Effector memory CD8-positive, alpha-beta T cell (primary cell): ENCODE data around the gene PARD6G.
"Not testable (repeated sequence)": the region's sequence is repeated elsewhere in the genome, so short reads cannot be mapped to it uniquely, and the experiment has no call there.

ENCODE experiments used
- ATAC-seq: fragments of 150-1000 bp; cut with Tn5 transposase; replicated peaks from 2 replicates; pipeline ENCODE4 v1.10.0; 2021; ENCODE audit warnings: mild to moderate bottlenecking, moderate library complexity
- DNase-seq, 3 experiments: peaks; one replicate each; pipeline ENCODE4 v3.0.0; 2021
- H3K27ac Mint-ChIP-seq, 2 donors: one replicate each; pipeline ENCODE4 v1.8.0; 2022; ENCODE audit warnings: mild to moderate bottlenecking in 2 of 2, mixed read lengths in 2 of 2, moderate library complexity in 2 of 2
- H3K27me3 Mint-ChIP-seq, 2 donors: one replicate each; pipeline ENCODE4 v1.8.0; 2022; ENCODE audit warnings: mixed read lengths in 2 of 2
- H3K36me3 Mint-ChIP-seq: one replicate; pipeline ENCODE4 v1.8.0; 2022; ENCODE audit warnings: mild to moderate bottlenecking, moderate library complexity, mixed read lengths; ENCODE audit not compliant: insufficient read depth
- H3K4me1 Mint-ChIP-seq, 2 donors: one replicate each; pipeline ENCODE4 v1.8.0; 2022; ENCODE audit warnings: low read depth in 2 of 2, mixed read lengths in 2 of 2
- H3K4me3 Mint-ChIP-seq, 2 donors: one replicate each; pipeline ENCODE4 v1.8.0; 2022; ENCODE audit warnings: mild to moderate bottlenecking in 2 of 2, mixed read lengths in 2 of 2, moderate library complexity in 2 of 2
- H3K9me3 Mint-ChIP-seq, 2 donors: one replicate each; pipeline ENCODE4 v1.8.0; 2022; ENCODE audit warnings: mixed read lengths in 2 of 2

Gene PARD6G

DNA sequence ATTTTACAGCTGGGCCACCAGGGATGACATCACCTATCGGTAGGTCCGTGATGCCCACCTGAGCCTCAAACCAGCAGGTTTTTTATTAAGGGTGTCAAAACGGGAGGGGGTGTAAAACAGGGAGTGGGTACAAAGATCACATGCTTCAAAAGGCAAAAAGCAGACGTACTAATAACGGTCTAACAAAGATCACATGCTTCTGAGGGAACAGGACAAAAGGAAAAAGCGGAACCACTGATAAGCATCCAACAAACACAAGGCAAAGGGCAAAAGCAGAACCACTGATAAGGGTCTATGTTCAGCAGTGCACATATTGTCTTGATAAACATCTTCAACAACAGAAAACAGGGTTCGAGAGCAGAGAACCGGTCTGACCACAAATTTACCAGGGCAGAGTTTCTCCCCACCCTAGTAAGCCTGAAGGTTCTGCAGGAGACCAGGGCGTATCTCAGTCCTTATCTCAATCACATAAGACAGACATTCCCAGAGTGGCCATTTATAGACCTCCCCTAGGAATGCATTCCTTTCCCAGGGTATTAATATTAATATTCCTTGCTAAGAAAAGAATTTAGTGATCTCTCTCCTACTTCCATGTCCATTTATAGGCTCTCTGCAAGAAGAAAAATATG lies 82.5 kb downstream of the PARD6G start:
- not testable (repeated sequence) for H3K4me1 Mint-ChIP-seq, DNase-seq, H3K4me3 Mint-ChIP-seq, H3K27ac Mint-ChIP-seq, ATAC-seq, H3K36me3 Mint-ChIP-seq
- peaks cover 20 to 53% of the 10 kb centered on the region in 2 donors for H3K27me3 Mint-ChIP-seq
- peaks cover 7 to 17% of the 10 kb centered on the region in 2 donors for H3K9me3 Mint-ChIP-seq

DNA sequence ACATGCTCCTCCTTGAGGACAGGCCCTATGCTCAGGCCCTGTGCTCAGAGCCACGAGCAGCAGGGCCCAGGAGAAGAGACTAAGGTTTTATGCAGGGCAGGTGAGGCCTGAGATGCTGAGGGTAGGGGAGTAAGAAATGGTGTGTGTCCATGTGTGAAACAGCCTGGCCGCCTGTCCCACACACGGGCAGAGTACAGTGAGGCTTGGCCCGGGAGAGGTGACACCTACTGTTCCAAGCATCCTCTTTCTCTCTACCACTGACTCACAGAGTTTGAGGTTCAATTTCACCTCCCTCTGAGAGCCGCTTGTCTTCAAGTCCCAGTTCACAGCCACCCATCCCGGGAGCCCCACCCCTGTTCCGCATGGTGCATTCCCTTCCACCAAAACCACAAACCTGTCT lies 84.1 kb downstream of the PARD6G start:
- DNase-seq (no peak), ATAC-seq (no peak)
- Mint-ChIP-seq H3K4me3 (no peak overlapping the region), H3K27ac (no peak overlapping the region), H3K4me1 (peaks cover 0 to 1% of the 10 kb centered on the region in 2 donors), H3K36me3 (peaks cover 8% of the 10 kb centered on the region), H3K27me3 (peaks cover 20 to 45% of the 10 kb centered on the region in 2 donors), H3K9me3 (peaks cover 7 to 17% of the 10 kb centered on the region in 2 donors)

DNA sequence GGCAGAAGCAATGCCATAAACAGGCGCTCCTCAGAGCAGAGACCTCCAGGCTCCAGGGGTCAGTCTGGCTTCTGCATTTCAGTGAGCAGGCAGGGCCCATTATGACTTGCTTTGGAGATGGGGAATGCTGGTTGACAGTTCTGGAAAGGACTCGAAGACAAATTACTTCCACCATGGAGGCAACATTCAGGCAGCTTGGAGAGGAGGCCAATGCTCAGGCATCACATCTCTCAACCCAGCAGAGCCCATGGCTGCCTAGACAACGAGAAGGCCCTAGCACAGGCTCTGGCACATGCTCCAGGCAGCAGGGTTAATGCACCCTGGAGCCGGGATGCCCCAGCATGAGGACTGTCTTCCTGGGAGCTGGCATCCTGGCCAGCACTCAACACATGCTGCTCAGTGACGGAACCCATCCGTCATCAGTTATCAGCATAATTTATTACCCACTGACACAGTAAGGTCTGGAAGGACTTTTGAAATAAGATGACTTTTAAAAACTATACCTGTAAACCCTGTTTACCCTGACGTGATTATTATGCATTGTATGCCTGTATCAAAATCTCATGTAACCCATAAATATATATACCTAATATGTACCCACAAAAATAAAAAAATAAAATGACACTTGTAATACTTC lies 85.4 kb downstream of the PARD6G start:
- Mint-ChIP-seq H3K9me3 (peaks cover 7 to 17% of the 10 kb centered on the region in 2 donors), H3K4me1 (peaks cover 0 to 1% of the 10 kb centered on the region in 2 donors), H3K4me3 (no peak overlapping the region), H3K27ac (no peak overlapping the region), H3K36me3 (peaks cover 8% of the 10 kb centered on the region), H3K27me3 (peaks cover 20 to 37% of the 10 kb centered on the region in 2 donors)
- no peak for ATAC-seq
- no peak for DNase-seq

DNA sequence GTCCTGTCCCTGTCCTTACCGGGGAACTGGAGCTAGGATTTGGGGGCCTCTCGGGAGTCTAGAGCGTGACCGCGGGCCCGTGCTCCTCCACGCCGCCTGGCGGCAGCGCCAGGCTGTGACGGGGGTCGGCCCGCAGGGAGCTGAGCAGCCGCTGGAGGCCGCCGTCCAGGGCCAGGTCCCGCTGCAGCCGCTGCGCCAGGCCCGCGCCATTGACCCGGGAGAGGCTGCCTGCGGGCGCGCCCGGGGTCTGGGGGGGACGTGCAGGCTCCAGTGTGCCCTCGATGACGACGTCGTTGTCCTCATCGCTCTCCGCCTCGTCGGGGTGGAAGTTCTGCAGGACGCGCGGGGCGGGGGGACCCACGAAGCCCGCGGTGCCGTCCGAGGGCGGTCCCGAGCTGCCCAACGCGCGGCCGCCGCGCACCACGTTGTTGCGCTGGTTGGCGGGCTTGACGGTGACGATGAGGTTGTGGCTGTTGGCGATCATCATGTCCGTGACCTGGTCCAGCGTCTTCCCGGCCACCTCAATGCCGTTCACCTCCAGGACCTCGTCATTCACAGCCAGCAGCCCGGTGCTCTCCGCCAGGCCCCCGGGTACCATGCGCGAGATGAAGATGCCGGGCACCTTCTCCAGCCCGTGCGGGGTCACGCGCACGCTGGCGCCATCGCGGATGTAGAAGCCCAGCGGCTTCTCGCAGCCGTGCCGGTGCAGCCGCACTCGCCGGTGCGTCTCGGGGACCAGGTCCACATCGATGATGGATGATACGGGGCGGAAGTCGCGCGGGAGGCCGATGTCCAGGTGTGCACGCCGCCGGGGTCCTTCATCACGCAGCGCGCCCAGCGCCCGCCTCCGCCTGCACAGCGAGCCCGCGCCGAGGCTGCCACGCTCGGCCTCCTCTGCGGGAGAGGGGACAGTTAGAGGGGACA lies 87.3 kb downstream of the PARD6G start:
- peaks cover 20 to 32% of the 10 kb centered on the region in 2 donors for H3K27me3 Mint-ChIP-seq
- H3K9me3 Mint-ChIP-seq = peaks cover 2 to 12% of the 10 kb centered on the region in 2 donors
- DNase-seq = peak; percentile 21 to 54 (median 38)
- H3K4me1 Mint-ChIP-seq = peaks cover 0 to 1% of the 10 kb centered on the region in 2 donors
- H3K4me3 Mint-ChIP-seq = peak overlapping the region; percentile 17 to 53
- no peak overlapping the region for H3K27ac Mint-ChIP-seq
- H3K36me3 Mint-ChIP-seq = peaks cover 8% of the 10 kb centered on the region
- ATAC-seq = peak; percentile 93

DNA sequence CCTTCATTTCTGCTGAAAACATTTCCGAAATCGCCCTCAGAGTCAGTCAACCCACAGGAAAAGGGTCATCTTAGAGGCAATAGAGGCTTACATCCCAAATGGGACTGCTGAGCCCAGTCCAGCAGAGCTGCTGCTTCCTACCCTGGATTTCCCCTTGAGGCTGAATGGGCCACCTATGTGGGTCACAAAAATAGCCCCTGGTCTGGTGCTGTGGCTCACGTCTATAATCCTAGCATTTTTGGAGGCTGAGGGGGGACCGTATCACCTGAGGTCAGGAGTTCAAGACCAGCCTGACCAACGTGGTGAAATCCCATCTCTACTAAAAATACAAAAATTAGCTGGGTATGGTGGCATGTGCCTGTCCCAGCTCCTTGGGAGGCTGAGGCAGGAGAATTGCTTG lies 88.9 kb downstream of the PARD6G start:
- DNase-seq = no peak
- Mint-ChIP-seq H3K27me3 (peaks cover 6 to 31% of the 10 kb centered on the region in 2 donors), H3K4me3 (no peak overlapping the region), H3K9me3 (no peaks in the 10 kb centered on the region), H3K27ac (no peak overlapping the region), H3K4me1 (peaks cover 0 to 1% of the 10 kb centered on the region in 2 donors), H3K36me3 (peaks cover 5% of the 10 kb centered on the region)
- ATAC-seq = no peak

DNA sequence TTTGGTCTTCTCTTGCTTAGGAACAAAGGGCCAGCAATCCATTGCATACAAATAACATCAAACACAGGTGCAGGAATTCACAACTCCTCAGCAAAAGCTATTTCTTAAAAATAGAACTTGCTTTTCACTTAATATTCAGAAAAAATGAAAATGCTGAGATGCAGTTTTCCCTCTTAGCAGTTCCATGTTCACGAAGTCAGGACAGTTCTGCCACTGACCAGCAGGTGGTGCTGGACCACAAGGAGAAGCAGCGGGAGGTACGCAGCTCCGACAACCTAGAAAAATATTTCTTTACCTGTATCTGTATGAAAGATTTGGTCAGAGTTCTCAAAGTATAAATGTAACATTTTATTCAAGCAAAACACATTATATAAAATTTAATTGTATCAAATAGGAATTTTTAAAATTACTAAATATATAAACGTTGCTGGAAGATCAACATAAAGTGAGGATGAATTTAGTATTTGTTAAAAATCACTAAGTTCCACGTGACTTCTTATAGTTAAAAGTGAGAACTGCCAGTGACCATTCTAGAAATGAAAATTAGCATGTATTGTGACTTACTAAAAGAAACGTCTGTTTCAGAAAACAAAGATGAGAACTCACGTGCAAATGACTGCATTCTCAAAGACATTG lies 89.5 kb downstream of the PARD6G start:
- DNase-seq (peak; percentile 65 to 80 (median 66)), ATAC-seq (peak; percentile 57)
- Mint-ChIP-seq H3K9me3 (no peaks in the 10 kb centered on the region), H3K4me1 (peaks cover 0 to 1% of the 10 kb centered on the region in 2 donors), H3K27ac (no peak overlapping the region), H3K4me3 (no peak overlapping the region), H3K36me3 (peaks cover 4% of the 10 kb centered on the region), H3K27me3 (peaks cover 6 to 25% of the 10 kb centered on the region in 2 donors)

DNA sequence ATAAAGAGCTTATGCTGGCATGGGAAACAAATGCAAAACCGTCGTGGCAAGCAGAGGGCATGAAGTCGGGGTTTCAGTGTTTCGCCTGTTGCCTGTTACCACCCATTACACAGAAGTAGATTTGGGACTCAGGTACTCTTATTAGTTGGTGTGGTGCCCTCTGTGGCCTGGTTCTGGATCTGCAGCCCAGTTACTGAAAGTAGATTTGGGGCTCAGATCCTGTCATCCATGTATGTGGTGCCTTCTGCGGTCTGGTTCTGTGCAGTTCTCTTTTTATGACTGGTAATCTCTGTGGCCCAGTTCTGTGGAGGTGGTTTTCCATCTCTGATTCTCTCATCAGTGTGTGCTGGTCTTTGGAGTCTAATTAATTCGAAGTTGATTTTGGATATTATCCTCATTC lies 93.0 kb downstream of the PARD6G start:
- DNase-seq = peak in 2 of 3 experiments; percentile 11 to 36
- no peak overlapping the region for H3K4me3 Mint-ChIP-seq

DNA sequence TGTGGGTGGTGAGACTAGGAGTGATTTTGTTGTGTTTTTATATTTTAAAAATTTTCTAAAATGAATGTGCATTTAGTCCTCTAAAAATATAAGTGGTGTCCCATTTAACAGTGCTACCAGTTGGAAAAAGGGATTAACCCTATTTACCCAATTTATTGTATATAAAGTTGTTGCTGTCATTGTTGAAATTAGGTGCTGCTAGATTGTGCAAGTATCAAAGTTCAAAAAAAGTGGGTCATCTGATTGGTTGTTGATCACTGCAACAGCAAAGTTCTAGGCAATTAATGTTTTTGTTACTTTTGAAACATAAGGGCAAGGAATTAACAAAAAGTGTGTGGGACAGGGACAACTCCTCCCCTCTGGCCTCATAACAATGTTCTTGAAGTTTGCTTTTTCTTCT lies 97.6 kb downstream of the PARD6G start:
- H3K4me3 Mint-ChIP-seq = no peak overlapping the region

More for the DNA sequence above, 93.0 kb downstream of the PARD6G start:
- H3K4me1 Mint-ChIP-seq = no peaks in the 10 kb centered on the region
- H3K9me3 Mint-ChIP-seq = no peaks in the 10 kb centered on the region
- peaks cover 2% of the 10 kb centered on the region for H3K36me3 Mint-ChIP-seq
- H3K27ac Mint-ChIP-seq = no peak overlapping the region
- peak; percentile 65 for ATAC-seq
- peaks cover 0 to 10% of the 10 kb centered on the region in 2 donors for H3K27me3 Mint-ChIP-seq

DNA sequence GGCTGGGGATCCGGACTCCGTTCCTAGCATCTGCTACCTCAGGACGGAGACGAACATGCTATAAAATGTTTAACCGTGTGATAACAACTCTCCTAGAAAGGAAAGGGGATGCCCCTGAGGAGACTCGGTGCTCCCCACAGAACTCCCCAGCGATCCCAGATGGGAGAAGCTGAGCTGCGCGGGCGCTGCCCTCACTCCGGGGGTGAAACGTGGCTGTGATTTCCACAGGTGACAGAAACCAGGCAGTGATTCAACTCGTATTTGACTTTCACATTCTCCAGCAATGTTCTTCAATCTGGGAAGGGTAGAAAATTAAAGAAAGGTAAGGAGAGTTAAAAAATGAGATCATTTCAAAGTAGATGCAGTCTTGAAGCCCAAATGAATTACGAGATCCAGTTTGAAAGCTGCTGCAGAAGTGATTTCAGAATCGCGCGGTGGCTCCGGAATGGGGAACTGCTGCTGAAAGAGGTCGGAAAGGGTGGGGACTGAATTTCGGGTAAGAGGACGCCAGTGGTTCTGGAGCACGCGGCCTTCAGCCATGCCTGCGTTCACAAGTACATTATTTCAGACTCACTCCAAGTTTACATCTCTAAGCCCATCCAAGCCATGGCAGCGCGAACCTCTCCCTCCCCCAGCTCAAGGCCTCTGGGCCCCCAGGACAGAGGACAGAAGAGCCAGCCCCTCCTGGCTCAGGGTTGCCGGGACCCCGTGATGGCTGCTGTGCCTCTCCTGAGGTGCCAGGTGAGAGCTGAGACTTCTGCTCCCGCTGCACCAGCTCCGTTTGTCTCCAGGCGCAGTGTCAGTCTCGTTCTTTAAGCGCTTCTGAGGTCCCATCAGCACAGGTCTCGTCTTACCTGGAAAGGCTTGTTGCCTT lies 98.8 kb downstream of the PARD6G start:
- DNase-seq (no peak), ATAC-seq (no peak)
- no peak overlapping the region for H3K27ac Mint-ChIP-seq
- H3K9me3 Mint-ChIP-seq = no peaks in the 10 kb centered on the region
- H3K4me1 Mint-ChIP-seq = peaks cover 5 to 6% of the 10 kb centered on the region in 2 donors
- peaks cover 9% of the 10 kb centered on the region for H3K36me3 Mint-ChIP-seq
- H3K27me3 Mint-ChIP-seq = peaks cover 0 to 16% of the 10 kb centered on the region in 2 donors
- peak overlapping the region; percentile 79 to 80 for H3K4me3 Mint-ChIP-seq

More for the DNA sequence above, 97.6 kb downstream of the PARD6G start:
- H3K27me3 Mint-ChIP-seq = peaks cover 0 to 16% of the 10 kb centered on the region in 2 donors
- H3K27ac Mint-ChIP-seq = no peak overlapping the region
- peaks cover 6% of the 10 kb centered on the region for H3K36me3 Mint-ChIP-seq
- peaks cover 5 to 6% of the 10 kb centered on the region in 2 donors for H3K4me1 Mint-ChIP-seq
- ATAC-seq (no peak), DNase-seq (no peak)
- no peaks in the 10 kb centered on the region for H3K9me3 Mint-ChIP-seq

DNA sequence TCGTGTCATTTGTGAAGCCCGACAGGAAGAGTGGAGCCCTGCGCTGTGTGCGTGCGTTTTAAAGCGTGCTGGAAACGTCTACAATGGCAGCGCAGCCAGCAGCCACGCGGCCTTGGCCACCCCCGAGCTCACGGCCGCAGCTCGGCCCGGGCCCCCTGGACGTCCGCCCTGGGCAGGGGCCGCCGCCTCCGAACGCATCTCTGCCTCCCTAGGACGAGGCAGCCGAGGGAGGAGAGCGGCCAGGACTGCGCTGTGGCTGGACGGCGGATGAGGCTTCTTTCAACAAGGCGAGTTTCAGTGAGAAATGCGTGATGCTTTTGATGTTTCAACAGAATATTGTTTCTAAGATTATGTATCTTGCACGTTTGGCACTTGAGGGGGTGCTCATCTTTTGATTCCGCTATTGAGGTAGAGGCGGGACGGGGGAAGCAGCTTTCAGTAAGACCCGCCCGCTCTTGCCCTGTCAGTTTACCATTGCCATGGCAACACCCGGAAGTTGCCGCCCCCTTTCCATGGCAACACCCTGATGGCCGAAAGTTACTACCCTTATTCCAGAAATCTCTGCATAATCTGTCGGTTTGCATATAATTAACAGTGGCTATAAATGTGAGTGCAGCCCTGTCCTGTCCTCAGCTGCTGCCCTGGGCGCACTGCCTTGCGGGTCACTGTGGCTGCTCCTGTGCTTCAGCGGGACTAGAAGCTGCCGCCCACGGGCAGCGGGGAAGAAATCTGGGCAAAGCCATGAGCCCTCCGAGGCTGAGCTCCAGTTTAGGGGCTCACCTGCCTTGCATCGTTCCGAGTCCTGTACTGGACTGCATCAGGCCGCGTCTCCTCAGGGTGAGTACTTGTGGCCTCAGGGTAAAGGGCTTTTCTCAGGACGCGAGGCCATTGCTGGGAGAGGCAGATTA lies 99.6 kb downstream of the PARD6G start:
- peak; percentile 87 for ATAC-seq
- peak overlapping the region; percentile 79 to 80 for H3K4me3 Mint-ChIP-seq

DNA sequence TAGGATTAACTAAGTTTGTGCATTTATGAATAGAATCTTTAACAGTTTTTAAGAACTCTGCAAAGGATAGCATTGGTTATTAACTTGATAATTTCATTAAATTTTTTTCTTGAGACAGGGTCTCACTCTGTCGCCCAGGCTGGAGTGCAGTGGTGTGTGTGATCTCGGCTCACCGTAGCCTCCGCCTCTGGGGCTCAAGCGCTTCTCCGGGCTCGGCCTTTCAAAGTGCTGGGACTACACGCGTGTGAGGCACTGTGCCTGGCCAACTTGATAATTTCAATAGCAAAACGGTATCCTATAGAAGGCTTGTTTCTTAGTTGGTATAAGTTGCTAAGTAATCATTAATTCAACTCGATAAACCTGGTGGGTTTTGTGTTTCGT lies 100.3 kb downstream of the PARD6G start:
- peaks cover 5 to 6% of the 10 kb centered on the region in 2 donors for H3K4me1 Mint-ChIP-seq
- peaks cover 0 to 16% of the 10 kb centered on the region in 2 donors for H3K27me3 Mint-ChIP-seq
- no peaks in the 10 kb centered on the region for H3K9me3 Mint-ChIP-seq
- H3K36me3 Mint-ChIP-seq = peaks cover 11% of the 10 kb centered on the region
- DNase-seq (no peak), ATAC-seq (no peak)
- peak overlapping the region; percentile 79 to 80 for H3K4me3 Mint-ChIP-seq
- H3K27ac Mint-ChIP-seq = peak overlapping the region in 1 of 2 donors; percentile 56

More for the DNA sequence above, 99.6 kb downstream of the PARD6G start:
- Mint-ChIP-seq H3K36me3 (peaks cover 11% of the 10 kb centered on the region), H3K9me3 (no peaks in the 10 kb centered on the region), H3K27me3 (peaks cover 0 to 16% of the 10 kb centered on the region in 2 donors), H3K4me1 (peaks cover 5 to 6% of the 10 kb centered on the region in 2 donors), H3K27ac (peak overlapping the region; percentile 29 to 56)
- peak; percentile 53 to 72 (median 58) for DNase-seq
